Measurements from ENCODE around the gene TTLL11. TPM values are rescaled to one million over a fixed set of nuclear protein-coding genes. Genes with fewer than 3 reads are reported as not detected.
A peak's percentile ranks its signal among the peaks of the same experiment; 100 is the strongest.

Gene TTLL11
- total RNA-seq, 1 donor: 6.2 TPM

- DNase-seq (ENCODE audit: insufficient read length, low spot score, missing footprints): no peak
- H3K9me3 ChIP-seq (ENCODE audit: low read depth, low read length): no peaks in the 10 kb centered on the region
- no peaks in the 10 kb centered on the region for H3K36me3 ChIP-seq (ENCODE audit: insufficient read depth, low read length)
- H3K4me1 ChIP-seq (ENCODE audit: insufficient read depth, low read length): no peaks in the 10 kb centered on the region
- H2AFZ ChIP-seq (ENCODE audit: low read length): no peak overlapping the region
- no peak overlapping the region for H3K27ac ChIP-seq (ENCODE audit: low read depth, low read length)
- H3K4me3 ChIP-seq (ENCODE audit: insufficient read depth, low read length): no peak overlapping the region
- H3K4me2 ChIP-seq (ENCODE audit: insufficient read depth, low read length): no peak overlapping the region
- TF ChIP-seq CTCF (IDR thresholded peaks at IDR 0.05; ENCODE audit: extremely low read depth, low read depth, low read length): peak; percentile 84
- H3K79me2 ChIP-seq (ENCODE audit: insufficient read depth, low read length): no peaks in the 10 kb centered on the region
- H4K20me1 ChIP-seq (ENCODE audit: insufficient read depth, low read length): peaks cover 7% of the 10 kb centered on the region
- H3K27me3 ChIP-seq (ENCODE audit: insufficient read depth, low read length): no peaks in the 10 kb centered on the region
These were observed 100.4 kb downstream of the TTLL11 start for GRCh38 chr9:121992571-121993212.

GRCh38 chr9:121991307-121991661 is 101.8 kb downstream of the TTLL11 start:
- no peak for DNase-seq (ENCODE audit: insufficient read length, low spot score, missing footprints)
- Histone ChIP-seq H3K36me3 (ENCODE audit: insufficient read depth, low read length) (no peaks in the 10 kb centered on the region), H3K27ac (ENCODE audit: low read depth, low read length) (no peak overlapping the region), H3K4me2 (ENCODE audit: insufficient read depth, low read length) (no peak overlapping the region), H2AFZ (ENCODE audit: low read length) (no peak overlapping the region), H3K9me3 (ENCODE audit: low read depth, low read length) (no peaks in the 10 kb centered on the region), H4K20me1 (ENCODE audit: insufficient read depth, low read length) (peaks cover 5% of the 10 kb centered on the region), H3K4me1 (ENCODE audit: insufficient read depth, low read length) (peaks cover 4% of the 10 kb centered on the region), H3K4me3 (ENCODE audit: insufficient read depth, low read length) (no peak overlapping the region), H3K27me3 (ENCODE audit: insufficient read depth, low read length) (no peaks in the 10 kb centered on the region), H3K79me2 (ENCODE audit: insufficient read depth, low read length) (no peaks in the 10 kb centered on the region)
- no peak for TF ChIP-seq CTCF (IDR thresholded peaks at IDR 0.05; ENCODE audit: extremely low read depth, low read depth, low read length)

- H3K9me3 ChIP-seq (ENCODE audit: low read depth, low read length): no peaks in the 10 kb centered on the region
- H3K27me3 ChIP-seq (ENCODE audit: insufficient read depth, low read length): no peaks in the 10 kb centered on the region
- no peak for TF ChIP-seq CTCF (IDR thresholded peaks at IDR 0.05; ENCODE audit: extremely low read depth, low read depth, low read length)
- no peak overlapping the region for H3K4me2 ChIP-seq (ENCODE audit: insufficient read depth, low read length)
- DNase-seq (ENCODE audit: insufficient read length, low spot score, missing footprints): no peak
- no peaks in the 10 kb centered on the region for H3K79me2 ChIP-seq (ENCODE audit: insufficient read depth, low read length)
- no peak overlapping the region for H3K27ac ChIP-seq (ENCODE audit: low read depth, low read length)
- no peak overlapping the region for H3K4me3 ChIP-seq (ENCODE audit: insufficient read depth, low read length)
- H4K20me1 ChIP-seq (ENCODE audit: insufficient read depth, low read length): peaks cover 5% of the 10 kb centered on the region
- no peaks in the 10 kb centered on the region for H3K36me3 ChIP-seq (ENCODE audit: insufficient read depth, low read length)
- H2AFZ ChIP-seq (ENCODE audit: low read length): no peak overlapping the region
- peaks cover 9% of the 10 kb centered on the region for H3K4me1 ChIP-seq (ENCODE audit: insufficient read depth, low read length)
These were observed 102.4 kb downstream of the TTLL11 start for GRCh38 chr9:121990600-121991306.

- Histone ChIP-seq H3K4me3 (ENCODE audit: insufficient read depth, low read length) (no peak overlapping the region), H4K20me1 (ENCODE audit: insufficient read depth, low read length) (no peaks in the 10 kb centered on the region), H3K27me3 (ENCODE audit: insufficient read depth, low read length) (no peaks in the 10 kb centered on the region), H2AFZ (ENCODE audit: low read length) (no peak overlapping the region), H3K79me2 (ENCODE audit: insufficient read depth, low read length) (no peaks in the 10 kb centered on the region), H3K27ac (ENCODE audit: low read depth, low read length) (no peak overlapping the region), H3K36me3 (ENCODE audit: insufficient read depth, low read length) (no peaks in the 10 kb centered on the region), H3K4me1 (ENCODE audit: insufficient read depth, low read length) (peaks cover 26% of the 10 kb centered on the region), H3K4me2 (ENCODE audit: insufficient read depth, low read length) (no peak overlapping the region), H3K9me3 (ENCODE audit: low read depth, low read length) (no peaks in the 10 kb centered on the region)
- TF ChIP-seq CTCF (IDR thresholded peaks at IDR 0.05; ENCODE audit: extremely low read depth, low read depth, low read length): peak; percentile 38
- DNase-seq (ENCODE audit: insufficient read length, low spot score, missing footprints): no peak
These were observed 104.1 kb downstream of the TTLL11 start for GRCh38 chr9:121989010-121989409.
